GM19438 (cell line): ENCODE results near the gene SLC35F6.
"Not testable (repeated sequence)": the region's sequence is repeated elsewhere in the genome, so short reads cannot be mapped to it uniquely, and the experiment has no call there.

Source experiments
- ATAC-seq: cut with Tn5 transposase; IDR thresholded peaks from one replicate; pipeline ENCODE4 v1.9.1; 2021; ENCODE audit warnings: low read depth; ENCODE audit not compliant: unreplicated experiment

SLC35F6 gene

GRCh38 chr2:26814072-26814765 lies 50.1 kb downstream of the SLC35F6 start:
- not testable (repeated sequence) for ATAC-seq

- ATAC-seq = no peak
These were observed 52.8 kb downstream of the SLC35F6 start for GRCh38 chr2:26816893-26817292.

- no peak for ATAC-seq
These were observed 54.2 kb downstream of the SLC35F6 start for GRCh38 chr2:26818255-26818654.

GRCh38 chr2:26818972-26819371 lies 54.9 kb downstream of the SLC35F6 start:
- no peak for ATAC-seq

GRCh38 chr2:26820932-26821331 lies 56.8 kb downstream of the SLC35F6 start:
- ATAC-seq = no peak

- no peak for ATAC-seq
These were observed 58.8 kb downstream of the SLC35F6 start for GRCh38 chr2:26822877-26823276.
